ENCODE results near the gene TAF1B. TPM values are rescaled to one million over a fixed set of nuclear protein-coding genes. Genes with fewer than 3 reads are reported as not detected.

The TAF1B gene
- total and polyA plus RNA-seq, 2 experiments from 2014 or later = 8.0 to 19.4 TPM

GRCh38 chr2:9813312-9814128 lies 29.8 kb upstream of the TAF1B start:
- H3K4me3 ChIP-seq = no peak overlapping the region
- H2AFZ ChIP-seq = peak overlapping the region; percentile 66

GRCh38 chr2:9814129-9814868 lies 29.0 kb upstream of the TAF1B start:
- Histone ChIP-seq H3K4me2 (peak overlapping the region; percentile 75), H3K9me3 (ENCODE audit: low read depth) (no peaks in the 10 kb centered on the region), H3K36me3 (replicated peaks; ENCODE audit: insufficient read depth, low read depth) (no peaks in the 10 kb centered on the region), H3K27ac (no peak overlapping the region), H3K27me3 (no peaks in the 10 kb centered on the region), H3K9me2 (replicated peaks; ENCODE audit: insufficient read depth) (no peaks in the 10 kb centered on the region), H4K20me1 (ENCODE audit: insufficient read depth, poor library complexity, severe bottlenecking) (no peaks in the 10 kb centered on the region), H3K4me1 (ENCODE audit: insufficient read depth) (no peaks in the 10 kb centered on the region), H3K4me3 (no peak overlapping the region), H3K79me2 (no peaks in the 10 kb centered on the region), H2AFZ (peak overlapping the region; percentile 66)
- DNase-seq (ENCODE audit: low spot score) = no peak
- TF ChIP-seq EZH2phosphoT487 (IDR thresholded peaks at IDR 0.05; ENCODE audit: low read depth, severe bottlenecking, unreplicated experiment) (no peak), CTCF (IDR thresholded peaks at IDR 0.05; ENCODE audit: poor library complexity) (no peak), EZH2 (IDR thresholded peaks at IDR 0.05; ENCODE audit: borderline replicate concordance) (no peak)
- WGBS (ENCODE audit: low lambda C conversion rate, missing lambda C conversion rate) = 77% methylated on average over 24 of the region's 24 CpGs

More at GRCh38 chr2:9813312-9814128, 29.8 kb upstream of the TAF1B start:
- Histone ChIP-seq H3K4me2 (peak overlapping the region; percentile 75), H3K27me3 (no peaks in the 10 kb centered on the region), H3K4me1 (ENCODE audit: insufficient read depth) (no peaks in the 10 kb centered on the region), H3K36me3 (replicated peaks; ENCODE audit: insufficient read depth, low read depth) (no peaks in the 10 kb centered on the region), H3K9me3 (ENCODE audit: low read depth) (no peaks in the 10 kb centered on the region), H3K9me2 (replicated peaks; ENCODE audit: insufficient read depth) (no peaks in the 10 kb centered on the region), H3K27ac (no peak overlapping the region), H3K79me2 (no peaks in the 10 kb centered on the region), H4K20me1 (ENCODE audit: insufficient read depth, poor library complexity, severe bottlenecking) (no peaks in the 10 kb centered on the region)
- DNase-seq (ENCODE audit: low spot score) = peak; percentile 84
- TF ChIP-seq EZH2 (IDR thresholded peaks at IDR 0.05; ENCODE audit: borderline replicate concordance) (no peak), CTCF (IDR thresholded peaks at IDR 0.05; ENCODE audit: poor library complexity) (peak; percentile 97), EZH2phosphoT487 (IDR thresholded peaks at IDR 0.05; ENCODE audit: low read depth, severe bottlenecking, unreplicated experiment) (no peak)
- 28% methylated on average over 21 of the region's 24 CpGs for WGBS (ENCODE audit: low lambda C conversion rate, missing lambda C conversion rate)

- no peaks in the 10 kb centered on the region for H3K27me3 ChIP-seq
- TF ChIP-seq EZH2 (IDR thresholded peaks at IDR 0.05; ENCODE audit: borderline replicate concordance) (no peak), EZH2phosphoT487 (IDR thresholded peaks at IDR 0.05; ENCODE audit: low read depth, severe bottlenecking, unreplicated experiment) (no peak), CTCF (IDR thresholded peaks at IDR 0.05; ENCODE audit: poor library complexity) (no peak)
- H3K9me2 ChIP-seq (replicated peaks; ENCODE audit: insufficient read depth) = no peaks in the 10 kb centered on the region
- 95% methylated on average over 4 of the region's 4 CpGs for WGBS (ENCODE audit: low lambda C conversion rate, missing lambda C conversion rate)
- no peaks in the 10 kb centered on the region for H3K9me3 ChIP-seq (ENCODE audit: low read depth)
- no peak overlapping the region for H3K27ac ChIP-seq
- H3K79me2 ChIP-seq = no peaks in the 10 kb centered on the region
- H4K20me1 ChIP-seq (ENCODE audit: insufficient read depth, poor library complexity, severe bottlenecking) = no peaks in the 10 kb centered on the region
- H3K4me3 ChIP-seq = no peak overlapping the region
- H3K4me1 ChIP-seq (ENCODE audit: insufficient read depth) = no peaks in the 10 kb centered on the region
- no peak for DNase-seq (ENCODE audit: low spot score)
- H3K4me2 ChIP-seq = no peak overlapping the region
- no peak overlapping the region for H2AFZ ChIP-seq
- H3K36me3 ChIP-seq (replicated peaks; ENCODE audit: insufficient read depth, low read depth) = no peaks in the 10 kb centered on the region
These were observed 28.2 kb upstream of the TAF1B start for GRCh38 chr2:9815076-9815475.
